WTC11 (cell line): Measurements from ENCODE around the gene RPGR. TPM values are rescaled to one million over a fixed set of nuclear protein-coding genes. Genes with fewer than 3 reads are reported as not detected.

Source experiments
- ATAC-seq: fragments of 200-7000 bp; cut with Tn5 transposase; 2 replicates; pipeline ENCODE4 v1.10.0; 2021; ENCODE audit warnings: mild to moderate bottlenecking, moderate library complexity
- CTCF ChIA-PET: fragments of 300-600 bp; sonication (Branson Sonifier 250); formaldehyde crosslinking; loops from one replicate; lab custom pipeline; 2021; ENCODE audit warnings: antibody characterized with exemption; lab: Charles Lee
- POLR2A ChIA-PET: fragments of 350-600 bp; sonication (Branson Sonifier 250); formaldehyde crosslinking; loops from one replicate; lab custom pipeline; 2021; ENCODE audit warnings: antibody characterized with exemption; lab: Charles Lee
- DNase-seq: peaks from one replicate; pipeline ENCODE4 v3.0.0; 2021; ENCODE audit warnings: low spot score
- H3K27ac Mint-ChIP-seq: 2 replicates; pipeline ENCODE4 v1.8.0; 2021; ENCODE audit warnings: mixed read lengths
- H3K27me3 Mint-ChIP-seq: 2 replicates; pipeline ENCODE4 v1.8.0; 2021; ENCODE audit warnings: low read depth, mild to moderate bottlenecking, moderate library complexity, mixed read lengths
- H3K36me3 Mint-ChIP-seq: 2 replicates; pipeline ENCODE4 v1.8.0; 2021; ENCODE audit warnings: mixed read lengths
- H3K4me1 Mint-ChIP-seq: 2 replicates; pipeline ENCODE4 v1.8.0; 2022; ENCODE audit warnings: mixed read lengths
- H3K4me3 Mint-ChIP-seq: 2 replicates; pipeline ENCODE4 v1.8.0; 2021; ENCODE audit warnings: mild to moderate bottlenecking, moderate library complexity, mixed read lengths
- H3K9me3 Mint-ChIP-seq: 2 replicates; pipeline ENCODE4 v1.8.0; 2021; ENCODE audit warnings: mixed read lengths
- AR ChIP-seq: fragments of 250-450 bp; sonication (Bioruptor Pico); IDR thresholded peaks from 2 replicates; pipeline ENCODE4 v1.9.0; 2021; ENCODE audit warnings: mild to moderate bottlenecking
- ARID4B ChIP-seq: sonication (generic); formaldehyde crosslinking; IDR thresholded peaks from 2 replicates; pipeline ENCODE4 v1.8.0; 2023; ENCODE audit warnings: missing genetic modification reagents, mild to moderate bottlenecking, borderline replicate concordance
- ATF6 ChIP-seq: sonication (generic); formaldehyde crosslinking; IDR thresholded peaks from 2 replicates; pipeline ENCODE4 v1.8.1; 2023; ENCODE audit warnings: mild to moderate bottlenecking, missing genetic modification reagents
- CREB1 ChIP-seq: sonication (generic); formaldehyde crosslinking; IDR thresholded peaks from 2 replicates; pipeline ENCODE4 v1.8.0; 2023; ENCODE audit warnings: mild to moderate bottlenecking, missing genetic modification reagents
- E2F4 ChIP-seq: sonication (generic); formaldehyde crosslinking; IDR thresholded peaks from 2 replicates; pipeline ENCODE4 v1.8.1; 2022; ENCODE audit warnings: low read depth, mild to moderate bottlenecking, moderate library complexity, missing genetic modification reagents, borderline replicate concordance
- ELF4 ChIP-seq: sonication (generic); formaldehyde crosslinking; IDR thresholded peaks from 2 replicates; pipeline ENCODE4 v1.8.1; 2022; ENCODE audit warnings: low read depth, mild to moderate bottlenecking, moderate library complexity, missing genetic modification reagents
- ERG ChIP-seq: fragments of 250-450 bp; sonication (Bioruptor Pico); IDR thresholded peaks from 2 replicates; pipeline ENCODE4 v1.8.0; 2021; ENCODE audit warnings: mild to moderate bottlenecking
- ESRRA ChIP-seq: sonication (generic); formaldehyde crosslinking; IDR thresholded peaks from 2 replicates; pipeline ENCODE4 v1.8.1; 2022; ENCODE audit warnings: mild to moderate bottlenecking, missing genetic modification reagents, borderline replicate concordance
- FOXP4 ChIP-seq: sonication (generic); formaldehyde crosslinking; IDR thresholded peaks from 2 replicates; pipeline ENCODE4 v1.8.0; 2022; ENCODE audit warnings: mild to moderate bottlenecking, missing genetic modification reagents
- IRF2 ChIP-seq: sonication (generic); formaldehyde crosslinking; IDR thresholded peaks from 2 replicates; pipeline ENCODE4 v1.8.0; 2022; ENCODE audit warnings: low read depth, missing genetic modification reagents, borderline replicate concordance
- OVOL2 ChIP-seq: fragments of 250-450 bp; sonication (Bioruptor Pico); IDR thresholded peaks from 2 replicates; pipeline ENCODE4 v1.9.0; 2021; ENCODE audit warnings: mild to moderate bottlenecking, borderline replicate concordance
- PRDM15 ChIP-seq: sonication (generic); formaldehyde crosslinking; IDR thresholded peaks from 2 replicates; pipeline ENCODE4 v1.8.0; 2022; ENCODE audit warnings: missing genetic modification reagents
- ZNF423 ChIP-seq: fragments of 250-450 bp; sonication (Bioruptor Pico); IDR thresholded peaks from 2 replicates; pipeline ENCODE4 v2.1.2; 2022; ENCODE audit warnings: mild to moderate bottlenecking, moderate library complexity
- total RNA-seq: library from RNA; stranded (reverse); gene quantifications from 3 replicates; pipeline ENCODE4 v1.2.3, GENCODE V29; 2021

The RPGR gene
- total RNA-seq, 1 experiment from 2014 or later, result 10.7 TPM

GRCh38 chrX:38293741-38294140 lies 33.6 kb downstream of the RPGR start:
- Mint-ChIP-seq H3K9me3 (peaks cover 3% of the 10 kb centered on the region; the same call in 1 of the 2 replicates), H3K36me3 (peaks cover 4% of the 10 kb centered on the region; the same call in 1 of the 2 replicates), H3K27ac (no peak overlapping the region), H3K4me1 (no peaks in the 10 kb centered on the region), H3K4me3 (no peak overlapping the region), H3K27me3 (no peaks in the 10 kb centered on the region)
- POLR2A ChIA-PET, result no interaction called here
- DNase-seq (no peak), ATAC-seq (peak; percentile 55)
- CTCF ChIA-PET, result interaction anchor here (1.0 to 2.7 kb wide), 4 partner anchors 10 to 74 kb away, joined by 3 to 17 read pairs (median 6); no protein-coding TSS in a partner anchor
- no peak for TF ChIP-seq ZNF423 (CRISPR knock-in tag)
- TF ChIP-seq ESRRA, result no peak
- no peak for TF ChIP-seq ARID4B (CRISPR knock-in tag)
- no peak for TF ChIP-seq CREB1
- TF ChIP-seq ERG (CRISPR knock-in tag), result no peak
- TF ChIP-seq AR (CRISPR knock-in tag), result no peak
- no peak for TF ChIP-seq FOXP4 (CRISPR knock-in tag)
- TF ChIP-seq OVOL2 (CRISPR knock-in tag), result no peak
- TF ChIP-seq PRDM15 (CRISPR knock-in tag), result no peak

GRCh38 chrX:38287674-38288073 lies 39.6 kb downstream of the RPGR start:
- ATAC-seq, result no peak
- H3K9me3 Mint-ChIP-seq, result peaks cover 3% of the 10 kb centered on the region; the same call in 1 of the 2 replicates
- TF ChIP-seq ATF6 (CRISPR knock-in tag) (no peak), FOXP4 (CRISPR knock-in tag) (no peak), E2F4 (no peak), IRF2 (CRISPR knock-in tag) (no peak), ZNF423 (CRISPR knock-in tag) (no peak), ELF4 (CRISPR knock-in tag) (no peak)

More at GRCh38 chrX:38287674-38288073, 39.6 kb downstream of the RPGR start:
- no peak for DNase-seq
- CTCF ChIA-PET, result no interaction called here
- H3K4me1 Mint-ChIP-seq, result no peaks in the 10 kb centered on the region
- no peaks in the 10 kb centered on the region for H3K27me3 Mint-ChIP-seq
- H3K27ac Mint-ChIP-seq, result no peak overlapping the region
- H3K36me3 Mint-ChIP-seq, result peaks cover 4% of the 10 kb centered on the region; the same call in 1 of the 2 replicates
- POLR2A ChIA-PET, result no interaction called here
- no peak overlapping the region for H3K4me3 Mint-ChIP-seq
